Activated CD4-positive, alpha-beta T cell treated with anti-CD3 and anti-CD28 coated beads, Interleukin-2, amount 50 U/mL, for 48 hours (primary cell): ENCODE results near the gene SAP30.

Source experiments
- DNase-seq, 2 experiments: peaks; one replicate each; pipeline ENCODE4 v3.0.0-alpha.2; 2020

SAP30 gene

DNA sequence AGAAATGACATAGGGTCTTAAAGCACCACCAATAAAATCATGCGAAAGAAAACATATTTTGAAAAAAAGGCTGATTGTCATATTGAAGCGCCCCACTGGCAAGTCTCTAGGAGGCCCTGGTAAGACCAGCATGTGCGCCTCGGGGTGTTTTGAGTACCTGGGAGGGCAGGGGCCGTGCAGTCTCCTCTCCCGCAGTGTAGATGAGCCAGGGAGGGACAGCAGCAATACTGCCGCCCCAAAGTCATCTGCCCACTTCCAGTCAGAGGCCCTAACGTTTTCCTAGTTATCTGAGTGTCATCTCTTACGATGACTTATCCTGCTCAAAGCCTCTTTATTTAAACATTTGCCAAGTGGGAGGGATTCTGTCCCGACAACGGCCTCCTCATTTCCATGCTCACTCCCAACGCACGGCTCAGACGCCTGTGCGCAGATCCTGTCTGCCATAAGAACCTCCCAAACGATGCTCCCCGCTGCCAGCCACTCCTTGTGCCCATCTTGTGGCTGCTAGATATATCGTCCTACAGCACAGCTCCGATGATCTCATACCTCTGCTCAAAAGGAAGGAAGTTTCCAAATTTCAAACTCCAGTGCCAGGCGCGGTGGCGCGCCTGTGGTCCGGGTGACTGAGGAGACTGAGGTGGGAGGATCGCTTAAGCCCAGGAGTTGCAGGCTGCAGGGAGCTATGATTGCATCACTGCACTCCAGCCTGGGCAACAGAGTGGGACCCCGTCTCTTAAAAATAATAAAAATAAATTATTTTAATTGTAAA, 45.3 kb downstream of the SAP30 start:
- no peak for DNase-seq

DNA sequence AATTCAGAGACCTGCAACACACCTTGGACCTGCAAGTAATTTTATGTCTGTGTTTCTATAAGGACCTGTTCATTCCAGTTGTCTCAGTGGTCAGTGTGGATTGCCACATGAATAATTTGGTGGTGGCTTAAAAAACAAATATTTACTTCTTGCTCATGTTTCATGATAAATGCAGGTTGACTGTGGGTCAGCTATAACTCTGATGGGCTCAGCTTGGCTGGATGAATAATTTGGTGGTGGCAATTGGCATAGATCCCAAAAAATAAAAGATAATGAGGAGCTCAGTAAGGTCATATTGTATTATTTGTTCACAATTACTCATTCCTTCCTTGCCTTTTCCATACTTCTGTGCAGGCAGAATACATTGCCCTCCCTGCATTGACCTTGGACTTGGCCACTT, 47.1 kb downstream of the SAP30 start:
- no peak for DNase-seq

DNA sequence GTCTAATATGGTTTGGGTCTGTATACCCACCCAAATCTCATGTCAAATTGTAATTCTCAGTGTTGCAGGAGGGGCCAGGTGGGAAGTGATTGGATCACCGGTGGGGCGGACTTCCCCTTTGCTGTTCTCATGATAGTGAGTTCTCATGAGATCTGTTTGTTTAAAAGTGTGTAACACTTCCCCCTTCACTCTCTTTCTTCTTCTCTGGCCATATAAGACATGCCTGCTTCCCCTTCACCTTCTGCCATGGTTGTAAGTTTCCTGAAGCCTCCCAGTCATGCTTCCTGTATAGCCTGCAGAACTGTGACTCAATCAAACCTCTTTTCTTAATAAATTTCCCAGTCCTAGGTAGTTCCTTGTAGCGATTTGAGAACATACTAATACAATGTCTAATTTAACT, 47.9 kb downstream of the SAP30 start:
- DNase-seq: no peak

DNA sequence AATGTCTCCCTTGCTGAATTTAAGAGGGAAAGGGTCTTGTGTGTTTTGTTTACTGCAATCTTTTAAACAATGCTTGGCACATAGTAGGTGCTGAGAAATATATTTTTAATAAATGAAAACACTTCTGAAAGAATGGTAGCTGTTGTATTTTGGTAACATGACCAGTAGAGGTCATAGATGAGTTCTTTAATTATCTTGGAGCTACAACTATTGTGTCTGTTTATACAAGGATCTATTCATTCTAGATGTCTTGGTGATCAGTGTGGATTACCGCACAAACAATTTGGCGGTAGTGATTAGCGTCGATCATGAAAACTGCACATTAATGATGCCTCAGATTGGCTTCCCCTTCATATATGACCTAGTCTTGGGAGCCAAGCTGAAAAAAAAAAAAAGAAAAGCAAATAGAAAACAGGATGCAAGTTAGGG, 49.6 kb downstream of the SAP30 start:
- DNase-seq: no peak

DNA sequence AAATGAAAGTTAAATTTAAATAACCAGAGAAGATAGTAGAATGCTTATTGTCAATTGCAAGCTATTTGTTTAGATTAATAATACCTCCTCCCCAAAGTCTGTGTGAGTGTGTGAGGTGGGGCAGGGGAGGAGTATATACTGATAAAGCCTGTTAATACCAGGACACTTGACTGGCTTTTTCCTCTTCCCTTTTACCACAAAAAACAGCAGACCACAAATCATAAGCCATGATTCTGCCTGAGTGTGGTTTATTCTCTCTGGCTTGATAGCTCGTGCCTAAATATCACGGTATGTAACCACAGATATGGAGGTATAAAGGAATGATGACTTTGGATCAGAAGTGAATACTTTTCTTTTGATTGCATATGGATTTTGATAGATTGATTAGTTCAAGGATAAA, 50.0 kb downstream of the SAP30 start:
- DNase-seq: no peak

DNA sequence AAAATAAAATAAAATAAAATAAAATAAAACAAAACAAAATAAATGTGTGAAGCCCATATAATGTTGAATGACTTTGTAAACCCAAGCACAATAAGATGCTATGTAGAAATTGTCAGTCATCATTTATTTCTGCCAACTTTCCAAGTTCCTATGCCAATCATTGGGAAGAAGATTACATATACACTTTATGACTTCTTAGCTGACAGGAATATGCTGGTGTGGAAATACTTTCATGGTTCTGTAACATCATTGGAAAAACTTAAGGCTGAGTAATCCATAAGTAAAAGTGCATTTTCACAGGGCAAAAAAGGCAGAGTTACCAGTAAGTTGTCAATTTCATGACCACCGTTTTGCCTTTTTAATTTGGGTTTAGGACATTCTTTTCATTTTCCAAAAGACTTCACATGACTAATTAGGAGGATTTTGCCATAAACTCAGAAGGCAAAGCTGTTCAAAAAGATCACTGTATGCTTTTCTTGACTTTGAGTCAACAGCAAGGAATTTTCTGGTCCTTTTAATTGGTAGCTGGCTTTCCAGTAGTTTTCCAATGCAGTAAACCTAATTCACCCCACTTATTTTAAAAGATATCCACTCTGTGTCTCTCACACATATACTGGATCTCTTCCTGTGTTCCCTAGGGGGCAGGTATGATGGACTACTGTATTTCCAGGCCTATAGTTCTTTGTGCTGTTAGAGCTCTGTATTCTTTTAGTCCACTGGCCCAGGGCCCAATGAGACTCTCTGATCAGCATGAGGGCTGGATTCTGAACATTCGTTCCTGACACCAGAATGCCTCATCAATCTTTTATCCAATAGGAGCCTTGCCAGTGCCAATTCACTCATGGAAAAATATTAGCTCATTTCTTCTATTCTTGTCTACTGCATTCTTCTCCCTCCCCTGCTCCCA, 54.4 kb downstream of the SAP30 start:
- DNase-seq: no peak

DNA sequence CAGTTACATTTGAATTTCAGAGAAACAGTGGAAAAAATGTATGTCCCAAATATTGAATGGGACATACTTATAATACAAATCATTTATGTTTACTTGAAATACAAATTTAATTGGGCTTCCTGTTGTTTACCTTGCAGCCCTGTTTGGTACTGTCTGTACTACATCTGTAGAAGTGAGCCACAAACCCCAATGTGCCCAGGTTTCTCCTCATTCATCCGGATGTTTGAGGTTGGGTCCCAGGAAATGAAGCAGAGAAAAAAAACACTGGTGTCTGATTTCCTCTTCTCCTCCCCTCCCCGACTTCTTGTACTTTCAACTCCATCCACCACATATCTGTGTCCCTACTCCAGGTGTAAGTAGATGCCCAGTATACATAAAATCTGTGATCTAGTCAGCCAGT, 55.3 kb downstream of the SAP30 start:
- DNase-seq: no peak
